HG02623 (cell line): ENCODE data around the gene DENND4B.
A peak's percentile ranks its signal among the peaks of the same experiment; 100 is the strongest.

ENCODE experiments used
- ATAC-seq: cut with Tn5 transposase; IDR thresholded peaks from one replicate; pipeline ENCODE4 v1.9.1; 2021; ENCODE audit warnings: moderate library complexity; ENCODE audit not compliant: unreplicated experiment

Gene DENND4B

GRCh38 chr1:153945795-153946621, 510 bp downstream of the DENND4B start:
- peak; percentile 65 for ATAC-seq

GRCh38 chr1:153945131-153945794, 1.3 kb downstream of the DENND4B start:
- no peak for ATAC-seq

GRCh38 chr1:153944827-153945117, 1.7 kb downstream of the DENND4B start:
- ATAC-seq: no peak

GRCh38 chr1:153944005-153944826, 2.3 kb downstream of the DENND4B start:
- no peak for ATAC-seq

GRCh38 chr1:153942766-153943549, 3.6 kb downstream of the DENND4B start:
- no peak for ATAC-seq

- no peak for ATAC-seq
Measured at GRCh38 chr1:153941826-153942725, 4.4 kb downstream of the DENND4B start.

GRCh38 chr1:153940756-153941155, 5.8 kb downstream of the DENND4B start:
- ATAC-seq: no peak

GRCh38 chr1:153939476-153939875, 7.0 kb downstream of the DENND4B start:
- ATAC-seq: no peak

GRCh38 chr1:153938996-153939395, 7.5 kb downstream of the DENND4B start:
- no peak for ATAC-seq

GRCh38 chr1:153937331-153937730, 9.2 kb downstream of the DENND4B start:
- ATAC-seq: no peak

GRCh38 chr1:153936011-153936802, 10.3 kb downstream of the DENND4B start:
- ATAC-seq: no peak

GRCh38 chr1:153934746-153935145, 11.8 kb downstream of the DENND4B start:
- ATAC-seq: no peak

GRCh38 chr1:153933955-153934354, 12.6 kb downstream of the DENND4B start:
- no peak for ATAC-seq

GRCh38 chr1:153933430-153933829, 13.1 kb downstream of the DENND4B start:
- ATAC-seq: no peak

- no peak for ATAC-seq
Measured at GRCh38 chr1:153932156-153933131, 14.1 kb downstream of the DENND4B start.

GRCh38 chr1:153929981-153930948, 16.3 kb downstream of the DENND4B start:
- no peak for ATAC-seq

- ATAC-seq: no peak
Measured at GRCh38 chr1:153929426-153929825, 17.1 kb downstream of the DENND4B start.
